GM21619 (cell line): Measurements from ENCODE around the gene ATP5F1E.
"Not testable (repeated sequence)": the region's sequence is repeated elsewhere in the genome, so short reads cannot be mapped to it uniquely, and the experiment has no call there.

Source experiments
- ATAC-seq: cut with Tn5 transposase; IDR thresholded peaks from one replicate; pipeline ENCODE4 v1.9.1; 2021; ENCODE audit not compliant: unreplicated experiment

The ATP5F1E gene

DNA sequence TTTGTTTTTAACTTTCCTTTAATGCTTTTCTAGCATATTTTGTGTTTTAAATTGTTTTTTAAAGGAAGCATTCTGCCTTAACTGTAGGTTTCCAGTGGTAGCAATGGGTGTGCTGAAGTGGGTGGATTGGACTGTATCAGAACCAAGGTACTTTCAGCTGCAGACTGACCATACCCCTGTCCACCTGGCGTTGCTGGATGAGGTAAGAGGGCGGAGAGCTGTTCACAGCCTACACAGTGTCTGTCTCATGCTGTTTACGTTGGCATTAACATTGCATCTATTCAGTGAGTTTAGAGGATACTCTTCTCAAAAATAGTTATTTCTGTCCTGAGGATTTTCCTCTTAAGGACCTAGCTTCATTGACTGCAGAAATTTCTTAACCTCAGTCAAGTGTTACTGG, 39.2 kb downstream of the ATP5F1E start:
- no peak for ATAC-seq

DNA sequence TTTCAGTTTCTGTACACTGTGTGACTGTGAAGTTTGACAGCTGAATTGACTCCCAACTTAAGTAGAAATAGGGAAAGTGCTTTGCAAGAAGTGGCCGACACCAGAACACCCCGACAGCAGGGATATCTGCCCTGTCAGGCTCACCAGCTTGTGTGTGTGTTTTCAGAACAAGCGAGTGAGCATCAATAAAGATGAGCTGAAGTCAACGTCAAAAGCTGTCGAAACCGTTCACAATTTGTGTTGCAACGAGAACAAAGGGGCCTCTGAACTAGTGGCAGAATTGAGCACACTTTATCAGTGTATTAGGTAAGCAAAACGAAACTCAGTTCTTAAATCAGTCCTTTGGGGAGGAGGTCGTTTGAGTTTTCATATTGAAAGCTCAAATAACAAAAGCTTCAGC, 40.4 kb downstream of the ATP5F1E start:
- no peak for ATAC-seq

DNA sequence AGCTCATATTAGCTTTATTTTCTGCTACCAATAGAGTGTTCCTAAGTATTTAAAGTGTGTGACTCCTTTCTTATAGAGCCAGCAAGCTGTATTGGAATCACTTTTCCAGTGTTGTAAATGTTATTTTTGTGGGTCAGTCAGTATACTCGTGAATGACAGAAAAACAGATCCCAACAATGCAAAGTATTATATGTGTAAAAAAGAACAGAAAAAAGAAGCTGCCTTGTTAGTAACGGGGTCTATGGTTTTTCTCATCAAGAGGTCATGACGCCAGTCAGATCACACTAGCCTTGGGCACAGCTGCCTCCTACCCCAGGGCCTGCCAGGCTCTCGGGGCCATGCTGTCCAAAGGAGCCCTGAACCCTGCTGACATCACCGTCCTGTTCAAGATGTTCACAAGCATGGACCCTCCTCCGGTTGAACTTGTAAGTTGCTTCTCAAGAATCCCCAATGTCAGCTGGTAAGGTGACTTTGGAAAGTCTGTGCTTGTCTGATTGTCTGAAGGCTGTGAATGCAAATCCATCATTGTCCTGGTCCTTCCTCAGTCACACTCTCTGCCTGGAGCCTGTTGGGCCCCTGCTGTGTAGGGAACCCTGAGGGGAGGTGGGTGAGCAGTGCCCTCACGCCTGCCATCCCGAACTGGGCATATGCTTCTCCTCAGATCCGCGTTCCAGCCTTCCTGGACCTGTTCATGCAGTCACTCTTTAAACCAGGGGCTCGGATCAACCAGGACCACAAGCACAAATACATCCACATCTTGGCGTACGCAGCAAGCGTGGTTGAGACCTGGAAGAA, 41.3 kb downstream of the ATP5F1E start:
- ATAC-seq = no peak

DNA sequence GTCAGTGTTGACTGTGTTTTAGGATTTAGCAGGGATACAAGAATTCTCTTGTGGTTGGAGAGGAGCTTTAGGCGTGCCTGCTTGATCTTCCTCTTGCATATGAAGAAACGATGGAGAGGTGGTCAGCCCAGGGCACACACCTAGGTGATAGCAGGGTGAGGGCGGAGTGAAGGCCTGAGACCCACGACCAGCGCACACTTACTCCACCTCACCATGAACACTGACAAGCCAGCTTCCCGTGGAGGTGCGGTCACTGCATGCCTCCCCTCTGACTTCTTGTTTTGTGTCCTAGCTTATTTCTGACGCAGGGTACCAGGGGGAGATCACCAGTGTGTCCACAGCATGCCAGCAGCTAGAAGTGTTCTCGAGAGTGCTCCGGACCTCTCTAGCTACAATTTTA, 42.9 kb downstream of the ATP5F1E start:
- ATAC-seq = no peak

DNA sequence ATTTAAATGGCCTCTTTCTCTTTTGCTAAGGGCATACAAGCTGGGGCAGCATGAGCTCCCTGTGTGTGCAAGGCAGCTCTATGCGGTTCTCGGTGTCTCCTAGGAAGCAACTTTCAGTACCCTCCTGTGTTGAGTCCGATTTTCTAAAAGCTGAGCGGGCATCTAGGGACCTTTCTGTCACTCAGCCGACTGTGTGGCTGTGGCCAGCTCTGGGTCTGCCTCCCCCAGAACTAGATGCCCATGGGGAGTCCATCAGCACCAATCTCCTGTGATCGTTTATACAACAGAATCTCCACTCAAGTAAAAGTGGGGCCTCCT, 43.6 kb downstream of the ATP5F1E start:
- no peak for ATAC-seq

DNA sequence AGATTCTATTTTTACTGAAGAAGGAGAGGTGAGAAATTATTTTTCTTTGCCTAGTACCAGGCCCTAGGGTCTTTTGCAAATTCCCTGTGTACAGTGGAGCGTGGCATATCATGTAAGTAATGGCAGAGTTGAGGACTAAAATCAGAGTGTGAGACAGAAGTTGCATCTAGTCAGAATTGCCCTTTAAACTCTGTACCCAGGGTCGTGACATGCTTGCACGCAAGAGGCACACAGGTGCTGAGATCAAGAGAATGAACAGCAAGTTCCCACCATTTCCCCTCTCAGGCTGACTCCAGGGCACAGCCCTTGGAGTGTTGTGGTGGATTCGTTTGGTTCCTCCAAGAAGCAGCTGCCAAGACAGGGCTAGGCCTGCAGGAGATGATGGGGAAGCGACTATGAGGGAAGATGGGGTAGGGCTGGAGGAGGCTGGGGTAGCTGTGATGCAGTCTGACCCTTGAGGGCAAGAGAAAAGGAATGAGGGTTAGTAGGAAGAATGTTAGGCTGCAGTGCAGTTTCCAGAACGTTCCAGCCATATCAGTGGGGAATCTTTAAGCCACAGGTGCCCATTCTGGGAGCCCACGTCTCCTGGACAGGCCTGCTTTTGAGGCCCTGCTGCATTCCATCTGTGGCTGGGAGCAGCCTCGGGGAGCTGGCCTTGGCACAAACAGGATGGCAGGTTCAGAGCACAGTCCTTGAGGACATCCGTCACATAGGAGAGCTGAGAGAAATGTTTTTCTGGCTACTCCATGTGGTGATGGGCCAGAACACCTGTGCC, 44.2 kb downstream of the ATP5F1E start:
- no peak for ATAC-seq

DNA sequence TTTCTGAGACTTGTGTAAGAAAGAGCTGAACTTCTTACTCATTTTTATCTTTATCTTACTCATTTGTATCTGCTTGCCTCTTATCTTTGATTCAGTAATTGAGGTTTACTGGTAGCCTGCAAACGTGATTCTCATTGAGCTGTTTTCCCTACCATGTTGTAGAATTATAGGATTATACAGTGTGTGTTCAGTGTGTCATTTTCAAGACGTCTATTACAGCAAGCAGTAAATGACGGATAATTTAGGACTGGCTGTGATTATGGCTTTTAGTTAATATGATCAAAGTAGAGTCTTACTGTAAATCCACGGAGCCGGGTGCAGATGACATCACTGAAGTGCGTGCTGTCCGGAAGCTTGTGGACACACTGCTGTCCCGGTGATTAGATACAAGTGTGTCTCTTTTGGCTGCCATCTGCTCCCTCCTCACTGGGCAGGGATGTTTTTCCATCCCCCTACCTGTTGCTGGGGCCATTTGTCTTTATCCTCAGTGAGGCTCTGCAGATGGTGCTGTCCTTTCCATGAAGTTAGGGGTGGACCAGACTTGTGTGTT, 45.1 kb downstream of the ATP5F1E start:
- ATAC-seq = no peak

DNA sequence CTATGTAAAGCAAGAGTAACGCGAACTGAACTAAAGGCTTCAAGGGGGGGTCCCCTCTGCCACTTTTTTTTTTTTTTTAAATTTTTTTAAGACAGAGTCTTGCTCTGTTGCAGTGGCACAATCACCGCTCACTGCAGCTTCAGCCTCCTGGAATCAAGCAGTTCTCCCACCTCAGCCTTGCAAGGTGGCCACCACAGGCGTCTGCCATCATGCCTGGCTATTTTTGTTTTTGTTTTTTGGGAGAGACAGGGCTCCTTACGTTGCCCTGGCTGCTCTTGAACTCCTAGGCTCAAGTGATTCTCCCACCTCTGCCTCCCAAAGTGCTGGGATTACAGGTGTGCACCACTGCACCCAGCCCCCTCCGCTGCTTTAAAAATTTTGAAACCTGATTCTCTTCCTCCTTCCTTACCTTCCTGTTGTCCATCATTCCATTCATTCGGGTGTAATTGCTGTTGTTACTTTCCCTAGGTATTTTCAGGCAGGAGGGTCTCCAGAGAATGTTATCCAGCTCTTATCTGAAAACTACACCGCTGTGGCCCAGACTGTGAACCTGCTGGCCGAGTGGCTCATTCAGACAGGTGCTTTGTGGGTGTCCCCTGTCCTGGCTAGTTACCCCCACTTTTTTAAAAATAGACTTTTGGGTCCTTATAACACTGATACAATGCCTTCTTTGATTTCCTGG, 45.7 kb downstream of the ATP5F1E start:
- ATAC-seq = no peak

DNA sequence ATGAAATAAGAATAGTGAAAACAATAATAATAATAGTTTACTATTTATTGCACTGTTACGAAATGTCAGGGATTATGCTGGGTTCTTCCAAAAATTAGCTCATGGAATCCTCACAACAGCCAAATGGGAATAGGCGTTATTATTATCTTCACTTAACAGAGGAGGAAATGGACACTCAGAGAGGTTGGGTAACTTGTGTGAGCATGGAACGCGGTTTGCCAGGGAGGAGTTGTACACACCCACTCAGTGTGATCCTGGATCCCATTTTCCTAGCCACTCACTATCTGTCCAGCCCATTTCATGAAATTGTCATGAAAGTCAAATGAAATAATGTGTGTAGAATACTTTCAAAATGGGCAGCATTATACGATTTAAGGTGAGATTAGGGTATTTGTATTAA, 46.5 kb downstream of the ATP5F1E start:
- ATAC-seq = no peak

DNA sequence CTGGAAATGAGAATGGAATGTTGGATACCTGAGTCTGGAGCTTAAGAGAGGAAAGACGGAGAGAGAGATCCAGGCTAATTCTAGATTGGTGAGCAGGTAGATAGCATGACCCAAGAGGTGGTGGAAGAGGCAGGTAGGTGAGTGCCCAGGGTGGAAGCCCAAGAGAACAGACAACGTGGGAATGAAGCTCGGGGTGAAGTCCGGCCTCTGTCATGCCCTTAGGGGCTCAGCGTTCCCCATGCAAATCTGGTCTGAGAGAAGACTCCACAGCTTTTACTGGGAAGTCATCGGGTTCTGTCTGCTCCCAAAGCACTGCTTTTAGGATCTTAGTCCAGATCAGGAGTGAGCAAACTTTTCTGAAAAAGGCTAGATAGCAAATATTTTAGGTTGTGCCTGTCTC, 47.4 kb downstream of the ATP5F1E start:
- no peak for ATAC-seq

DNA sequence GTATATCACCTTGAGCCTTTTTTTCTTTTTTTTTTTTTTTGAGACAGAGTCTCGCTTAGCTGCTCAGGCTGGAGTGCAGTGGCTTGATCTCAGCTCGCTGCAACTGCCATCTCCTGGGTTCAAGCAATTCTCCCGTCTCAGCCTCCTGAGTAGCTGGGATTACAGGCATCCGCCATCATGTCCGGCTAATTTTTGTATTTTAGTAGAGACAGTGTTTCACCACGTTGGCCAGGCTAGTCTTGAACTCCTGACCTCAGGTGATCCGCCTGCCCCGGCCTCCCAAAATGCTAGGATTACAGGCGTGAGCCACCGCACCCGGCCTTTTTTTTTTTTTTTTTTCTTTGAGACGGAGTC, 49.0 kb downstream of the ATP5F1E start:
- not testable (repeated sequence) for ATAC-seq

DNA sequence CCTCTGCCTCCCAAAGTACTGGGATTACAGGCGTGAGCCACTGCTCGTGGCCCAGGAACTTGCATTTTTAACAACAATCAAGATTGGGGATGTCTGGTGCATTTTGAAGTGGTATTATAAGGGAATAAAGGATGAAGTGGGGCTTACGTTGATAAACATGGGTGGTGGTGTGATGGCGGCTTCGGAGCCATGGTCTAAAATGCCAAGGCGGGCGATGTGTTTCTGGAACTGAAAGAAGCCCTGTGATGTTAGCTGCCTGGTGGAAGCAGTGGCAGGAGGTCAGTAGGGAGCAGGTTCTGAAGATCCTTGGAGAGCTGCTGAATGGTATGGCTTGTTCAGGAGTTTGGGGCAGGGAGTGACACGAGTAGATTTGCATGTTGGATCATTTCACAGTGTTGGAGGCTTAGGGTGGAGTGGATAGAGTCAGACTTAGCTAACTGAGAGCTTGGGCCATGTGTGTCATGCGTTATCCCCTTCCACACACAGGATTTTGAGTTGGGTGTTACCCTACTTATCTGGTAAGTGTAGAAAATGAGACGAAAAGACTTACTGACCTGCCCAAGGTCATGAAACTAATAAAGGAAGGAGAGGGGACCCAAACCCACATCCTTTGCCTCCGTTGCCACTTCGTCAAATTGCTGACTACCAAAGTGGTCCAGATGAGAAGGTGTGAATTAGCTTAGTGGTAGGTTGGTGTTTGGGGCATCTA, 49.6 kb downstream of the ATP5F1E start:
- no peak for ATAC-seq

DNA sequence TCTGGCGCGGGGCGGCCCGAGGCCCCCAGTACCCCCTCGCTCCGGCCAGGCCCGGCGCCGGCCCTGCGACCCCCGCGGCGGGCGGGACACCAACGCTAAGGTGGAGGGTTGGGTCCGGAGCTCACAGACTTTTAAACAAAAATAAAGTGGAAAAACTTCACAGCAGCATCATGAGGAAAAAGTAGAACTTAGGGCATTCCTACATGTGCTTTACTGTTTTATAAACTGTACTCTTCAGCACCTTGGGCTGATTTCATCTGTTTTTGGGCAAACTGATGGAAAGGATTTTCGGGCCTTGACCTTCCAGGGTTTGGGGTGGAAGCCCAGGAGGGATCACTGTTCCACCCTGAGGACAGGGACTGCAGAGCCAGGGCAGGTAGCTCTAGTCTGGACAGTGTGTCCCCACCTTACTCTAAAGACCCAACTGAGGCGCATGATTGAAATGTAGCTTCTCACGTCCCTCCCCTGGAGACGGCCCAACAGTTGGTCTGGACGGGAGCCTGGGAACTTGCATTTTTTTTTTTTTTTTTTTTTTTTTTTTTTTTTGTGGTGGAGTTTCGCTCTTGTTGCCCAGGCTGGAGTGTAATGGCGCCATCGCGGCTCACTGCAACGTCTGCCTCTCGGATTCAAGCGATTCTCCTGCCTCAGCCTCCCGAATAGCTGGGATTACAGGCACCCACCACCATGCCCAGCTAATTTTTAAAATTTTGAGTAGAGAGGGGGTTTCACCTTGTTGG, 50.3 kb downstream of the ATP5F1E start:
- ATAC-seq = peak; percentile 7

DNA sequence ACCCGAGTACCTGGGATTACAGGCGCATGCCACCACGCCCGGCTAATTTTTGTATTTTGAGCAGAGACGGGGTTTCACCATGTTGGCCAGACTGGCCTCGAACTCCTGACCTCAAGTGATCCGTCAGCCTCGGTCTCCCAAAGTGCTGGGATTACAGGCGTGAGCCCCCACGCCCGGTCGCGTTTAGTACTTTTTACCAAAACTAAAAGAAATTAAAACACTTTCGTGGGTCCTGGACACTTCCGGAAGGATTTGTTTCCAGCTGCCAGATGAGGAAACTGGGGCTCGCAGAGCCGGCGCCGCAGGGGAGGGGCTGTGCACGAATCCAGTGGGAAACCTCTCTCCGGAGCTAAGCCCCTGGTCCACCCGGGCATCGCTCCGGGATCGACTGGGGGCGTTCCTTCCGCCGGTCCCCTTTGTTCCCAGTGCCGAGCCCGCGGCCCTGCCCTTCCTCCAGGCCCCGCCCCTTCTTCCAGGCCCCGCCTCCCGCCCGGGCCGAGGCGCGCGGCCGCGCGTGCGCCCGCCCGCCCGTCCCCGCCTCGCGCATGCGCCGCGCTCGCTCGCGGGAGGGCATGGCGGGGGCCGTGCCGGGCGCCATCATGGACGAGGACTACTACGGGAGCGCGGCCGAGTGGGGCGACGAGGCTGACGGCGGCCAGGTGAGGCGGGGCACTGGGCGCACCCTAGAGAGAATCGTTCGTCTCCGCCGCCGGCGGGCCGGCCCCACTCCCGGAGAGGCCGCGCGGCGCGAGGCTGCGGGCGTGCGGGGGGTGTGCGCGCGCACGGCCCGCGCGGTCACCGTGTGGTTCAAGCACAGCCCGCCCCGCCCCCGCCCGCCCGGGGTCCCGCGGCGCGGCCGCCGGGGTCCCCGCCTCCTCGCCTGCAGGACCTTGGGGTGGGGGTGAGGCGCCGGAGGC, 51.2 kb downstream of the ATP5F1E start, which contains the start of gene NELFCD:
TSS of gene NELFCD (plus strand) at position 546 of the 917 bp plus-strand sequence. CDS start at position 600, 54 bp downstream.
- peak; percentile 73 for ATAC-seq

DNA sequence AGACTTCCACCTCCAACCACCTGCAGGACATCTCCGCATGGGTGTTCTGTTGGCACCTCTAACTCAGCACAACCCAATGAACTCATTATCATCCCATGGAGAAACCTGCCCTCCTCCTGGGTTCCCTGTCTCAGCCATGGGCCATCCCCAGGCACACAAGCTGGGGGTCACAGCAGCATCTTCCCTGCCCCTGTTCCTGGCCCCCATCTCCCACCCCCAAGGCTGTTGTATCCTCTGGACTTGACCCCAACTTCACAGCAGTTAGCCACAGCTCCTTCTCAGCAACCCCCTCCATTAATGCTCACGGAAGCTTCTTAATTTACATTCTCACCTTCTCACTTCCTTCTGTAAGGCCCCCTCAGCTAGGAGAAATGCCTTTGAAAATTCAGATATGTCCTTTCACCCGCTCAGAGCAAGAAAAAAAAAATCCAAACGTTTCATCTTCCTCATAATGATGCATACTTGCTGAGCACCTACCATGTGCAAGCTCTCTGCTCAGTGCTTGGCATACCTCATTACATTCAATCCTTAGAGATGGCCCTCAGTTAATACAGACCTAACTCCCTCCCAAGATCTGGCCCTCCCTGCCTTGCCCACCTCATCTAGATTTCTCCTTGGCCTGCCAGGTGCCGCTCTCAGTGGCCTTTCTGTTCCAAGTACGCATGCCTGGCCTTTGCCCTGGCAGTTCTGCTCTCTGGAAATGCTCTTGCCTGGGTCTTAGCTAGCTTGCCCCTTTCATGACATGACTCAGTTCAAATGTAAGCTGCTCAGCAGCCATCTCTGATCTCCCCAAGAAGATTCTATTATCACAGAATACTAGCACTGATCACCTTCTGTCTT, 53.6 kb downstream of the ATP5F1E start:
- no peak for ATAC-seq

DNA sequence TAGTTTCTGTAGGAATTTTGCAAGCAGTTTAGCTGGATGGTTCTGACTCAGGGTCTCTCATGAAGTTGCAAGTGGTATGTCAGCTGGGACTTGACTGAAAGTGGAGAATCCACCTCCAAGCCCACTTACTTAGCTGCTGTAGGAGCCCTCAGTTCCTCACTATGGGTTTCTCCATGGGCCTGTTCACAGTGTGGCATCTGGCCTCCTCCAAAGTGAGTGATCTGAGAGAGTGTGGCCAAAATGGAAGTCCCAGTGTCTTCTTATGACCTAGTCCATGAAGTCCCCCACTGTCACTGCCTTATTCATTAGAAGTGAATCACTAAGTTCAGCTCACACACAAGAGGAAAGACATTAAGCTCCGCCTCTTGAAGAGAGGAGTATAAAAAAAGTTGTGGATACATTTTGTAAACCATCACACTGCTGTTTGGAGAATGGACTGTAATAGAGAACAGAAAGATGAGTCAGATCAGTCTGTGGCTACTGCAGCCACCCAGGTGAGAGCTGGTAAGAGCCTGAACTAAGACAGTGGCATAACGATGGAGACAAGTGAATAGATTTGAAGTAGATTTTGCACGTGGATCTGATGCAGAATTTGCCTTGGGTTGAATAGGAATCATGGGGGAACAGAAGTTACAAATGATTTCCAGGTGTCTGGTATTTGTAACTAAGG, 55.9 kb downstream of the ATP5F1E start:
- ATAC-seq = peak; percentile 33
